GM21360 (cell line): ENCODE measurements around the gene SLC5A10.

ENCODE experiments used
- ATAC-seq: cut with Tn5 transposase; IDR thresholded peaks from one replicate; pipeline ENCODE4 v1.9.1; 2021; ENCODE audit warnings: mild to moderate bottlenecking, moderate library complexity; ENCODE audit not compliant: unreplicated experiment

SLC5A10 gene

GRCh38 chr17:18963126-18964017 lies 11.4 kb downstream of the SLC5A10 start:
- no peak for ATAC-seq

DNA sequence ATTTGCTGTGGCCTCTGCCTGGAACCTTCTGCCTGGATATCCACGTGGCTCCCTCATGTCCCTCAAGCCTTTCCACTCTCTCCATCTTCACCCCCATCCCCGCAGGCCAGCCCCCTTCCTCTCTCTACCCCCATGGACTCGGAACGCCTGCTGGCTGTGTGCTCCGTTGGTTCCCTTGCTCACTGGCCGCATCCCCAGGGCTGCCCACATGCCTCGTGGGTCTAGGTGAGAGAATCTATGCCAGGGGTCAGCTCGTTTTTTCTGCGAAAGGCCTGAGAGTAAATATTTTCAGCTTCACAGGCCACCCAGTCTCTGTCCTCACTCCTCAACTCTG lies 12.0 kb downstream of the SLC5A10 start:
- ATAC-seq = no peak

- no peak for ATAC-seq
Observed at GRCh38 chr17:18964550-18964949, 12.6 kb downstream of the SLC5A10 start.

GRCh38 chr17:18965530-18966236 lies 13.7 kb downstream of the SLC5A10 start:
- no peak for ATAC-seq

DNA sequence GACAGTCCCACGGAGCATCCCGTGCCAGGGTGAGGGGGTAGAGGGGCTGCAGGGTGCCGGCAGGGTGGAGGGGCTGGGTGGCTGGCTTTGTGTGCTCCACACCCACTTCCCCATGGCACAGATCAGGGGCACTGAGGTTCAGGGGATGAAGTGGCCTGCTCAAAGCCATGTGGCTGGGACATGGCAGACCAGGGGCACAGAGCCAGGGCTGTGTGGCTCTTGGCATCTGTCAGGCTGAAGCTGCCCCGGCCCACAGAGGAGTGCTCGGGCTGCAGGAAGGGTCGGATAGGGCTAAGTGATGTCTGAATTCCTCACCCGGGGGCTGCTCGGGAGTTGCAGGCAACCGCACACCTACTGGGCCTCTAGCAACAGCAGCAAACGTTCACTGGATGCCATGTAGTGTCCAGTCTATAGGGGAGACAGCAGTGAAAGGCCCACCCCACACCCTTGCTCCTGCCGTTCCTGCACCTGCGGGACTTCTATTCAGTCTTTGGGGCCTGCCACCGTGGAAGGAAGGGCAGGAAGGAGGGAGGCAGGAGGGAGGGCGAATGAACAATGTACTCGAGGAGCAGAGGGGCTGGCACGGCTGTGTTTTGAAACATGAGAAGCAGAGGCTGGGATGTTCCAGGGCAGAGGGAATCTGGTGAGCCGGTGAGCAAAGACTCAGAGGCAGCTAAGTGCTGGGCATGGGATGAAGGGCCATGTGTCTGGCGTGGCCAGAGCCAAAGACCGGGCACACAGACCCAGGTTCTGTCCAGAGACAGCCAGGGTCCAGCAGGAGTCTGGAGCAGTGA lies 15.1 kb downstream of the SLC5A10 start:
- no peak for ATAC-seq

GRCh38 chr17:18967916-18968315 lies 16.0 kb downstream of the SLC5A10 start:
- no peak for ATAC-seq

GRCh38 chr17:18968345-18968744 lies 16.4 kb downstream of the SLC5A10 start:
- ATAC-seq = no peak

GRCh38 chr17:18968945-18969887 lies 17.3 kb downstream of the SLC5A10 start:
- no peak for ATAC-seq

GRCh38 chr17:18970582-18971480 lies 18.9 kb downstream of the SLC5A10 start:
- ATAC-seq = no peak

GRCh38 chr17:18971801-18972200 lies 19.8 kb downstream of the SLC5A10 start:
- ATAC-seq = no peak

DNA sequence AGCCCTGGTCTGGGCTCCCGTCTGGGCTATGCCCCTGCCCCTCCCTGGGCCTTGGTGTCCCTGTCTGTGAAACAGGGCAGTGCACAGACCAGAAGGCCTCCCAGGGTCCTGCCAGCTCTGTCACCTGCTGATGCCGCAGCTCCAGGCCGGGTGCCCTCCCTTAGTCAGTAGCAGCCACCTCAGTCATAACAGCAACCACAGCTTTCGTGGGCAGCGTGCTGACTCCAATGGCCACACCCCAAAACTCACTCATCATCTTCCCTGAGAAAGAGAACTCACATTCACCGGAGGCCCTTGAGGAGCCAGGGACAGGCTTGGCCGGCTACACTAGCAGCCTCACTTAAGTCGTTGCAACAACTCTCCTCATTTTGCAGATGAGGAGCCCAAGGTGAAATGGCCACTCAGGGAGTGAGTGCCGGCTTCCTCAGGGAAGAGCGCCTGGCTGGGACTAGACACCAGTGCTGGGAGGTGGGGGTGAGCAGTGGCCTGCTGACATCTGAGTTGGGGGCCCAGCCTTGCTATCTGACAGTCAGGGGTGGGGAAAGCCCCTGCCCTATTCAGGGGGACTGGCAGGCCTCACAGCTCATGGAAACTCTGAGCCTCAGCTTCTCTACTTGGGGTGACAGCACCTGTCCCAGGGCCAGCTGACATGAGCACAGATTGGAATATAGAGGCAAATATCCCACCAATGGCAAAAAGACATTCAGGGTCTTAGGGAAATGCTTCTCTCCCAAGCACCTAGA lies 22.6 kb downstream of the SLC5A10 start:
- ATAC-seq = no peak

- ATAC-seq = no peak
Observed at GRCh38 chr17:18975597-18975996, 23.6 kb downstream of the SLC5A10 start.

GRCh38 chr17:18976201-18976600 lies 24.2 kb downstream of the SLC5A10 start:
- ATAC-seq = no peak

DNA sequence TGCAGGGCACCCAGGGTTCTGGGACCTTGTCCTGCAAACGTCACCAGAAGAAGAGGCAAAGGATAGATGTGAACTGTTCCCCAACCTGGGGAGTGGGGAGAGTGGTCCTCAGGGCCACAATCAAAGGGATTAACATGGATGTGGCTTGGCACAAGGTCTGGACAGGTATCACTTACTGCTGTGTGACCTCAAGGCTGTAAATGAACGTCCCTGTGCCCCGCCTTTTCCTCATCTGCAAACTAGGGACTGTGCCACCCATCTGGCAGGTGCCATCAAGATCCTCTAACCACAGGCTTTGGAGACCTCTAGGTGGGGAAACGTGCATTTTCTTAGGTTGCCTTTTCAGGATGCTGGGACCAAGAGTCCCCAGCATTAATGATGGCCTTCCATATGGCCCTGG lies 25.1 kb downstream of the SLC5A10 start:
- ATAC-seq = no peak

GRCh38 chr17:18977646-18978045 lies 25.7 kb downstream of the SLC5A10 start:
- no peak for ATAC-seq

GRCh38 chr17:18978050-18978449 lies 26.1 kb downstream of the SLC5A10 start:
- ATAC-seq = no peak

GRCh38 chr17:18978655-18979054 lies 26.7 kb downstream of the SLC5A10 start:
- ATAC-seq = no peak

DNA sequence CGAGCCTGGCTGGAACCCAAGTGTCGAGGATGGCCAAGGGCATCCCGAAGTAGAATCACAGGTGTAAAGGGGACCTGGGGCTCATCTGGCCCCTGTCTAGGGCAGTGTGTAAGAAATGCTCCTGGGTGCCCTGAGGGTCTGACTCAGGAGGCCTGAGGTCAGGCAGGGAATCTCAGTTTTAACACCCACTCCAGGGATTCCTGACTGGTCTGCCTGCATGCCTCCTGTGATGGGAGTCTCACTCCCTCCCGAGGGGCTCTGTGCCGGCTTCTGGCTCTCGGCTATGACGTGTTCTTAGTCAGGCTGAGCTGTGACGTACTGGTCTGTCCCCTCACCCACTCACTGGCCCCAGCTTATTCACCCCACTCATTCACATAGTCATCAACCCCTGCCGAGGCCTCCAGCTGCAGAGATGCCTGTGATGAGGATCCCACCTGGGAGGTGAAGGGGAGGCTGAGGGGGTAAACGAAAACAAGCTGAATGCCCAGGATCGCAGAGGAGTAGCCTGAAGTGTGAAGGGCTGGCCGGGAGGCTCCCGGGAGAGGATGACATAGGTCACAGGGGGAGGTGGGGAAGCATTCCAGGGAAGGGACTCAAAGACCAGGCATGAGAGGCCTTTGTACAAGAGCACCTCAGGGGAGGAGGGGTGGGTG lies 28.8 kb downstream of the SLC5A10 start:
- ATAC-seq = no peak
